PC-3 (cell line): Measurements from ENCODE around the gene ZNF746. TPM values are rescaled to one million over a fixed set of nuclear protein-coding genes. Genes with fewer than 3 reads are reported as not detected.
A peak's percentile ranks its signal among the peaks of the same experiment; 100 is the strongest.

ENCODE experiments used
- ATAC-seq: fragments of 200-7000 bp; cut with Tn5 transposase; 2 replicates; pipeline ENCODE4 v1.9.1; 2020; ENCODE audit warnings: mild to moderate bottlenecking, moderate library complexity
- BruUV-seq: library from RNA; stranded (reverse); fragments of 400-500 nt; replicated peaks from 2 replicates; lab custom pipeline; 2021; lab: Mats Ljungman, UMichigan
- CTCF ChIA-PET: fragments of 300-600 bp; sonication (Branson Sonifier 250); formaldehyde crosslinking; loops from one replicate; lab custom pipeline; 2022; ENCODE audit warnings: antibody characterized with exemption; lab: Charles Lee
- POLR2A ChIA-PET: fragments of 300-600 bp; sonication (Branson Sonifier 250); formaldehyde crosslinking; loops from one replicate; lab custom pipeline; 2022; ENCODE audit warnings: antibody characterized with exemption; ENCODE audit not compliant: unreplicated experiment; lab: Charles Lee
- DNase-seq: peaks from one replicate; pipeline ENCODE4 v3.0.0-alpha.2; 2015
- H2AFZ ChIP-seq: fragments of 300-600 bp; sonication (generic); 2 replicates; pipeline ENCODE4 v1.6.0; 2016; ENCODE audit warnings: antibody characterized with exemption, low read length
- H3F3A ChIP-seq: fragments of 300-600 bp; sonication (generic); one replicate; pipeline ENCODE4 v1.6.0; 2017; ENCODE audit warnings: antibody characterized with exemption, low read length, control low read depth, mild to moderate bottlenecking; ENCODE audit not compliant: unreplicated experiment
- H3K27ac ChIP-seq: fragments of 300-600 bp; sonication (generic); 2 replicates; pipeline ENCODE4 v1.5.1; 2016; ENCODE audit warnings: mild to moderate bottlenecking, low read length
- H3K27me3 ChIP-seq: fragments of 300-600 bp; sonication (generic); 2 replicates; pipeline ENCODE4 v1.6.1; 2016; ENCODE audit warnings: low read length, mixed read lengths
- H3K36me3 ChIP-seq: fragments of 300-600 bp; sonication (generic); 2 replicates; pipeline ENCODE4 v1.6.1; 2016; ENCODE audit warnings: low read depth, mixed run types, low read length, mixed read lengths
- H3K4me1 ChIP-seq: fragments of 300-600 bp; sonication (generic); 2 replicates; pipeline ENCODE4 v1.5.1; 2016; ENCODE audit warnings: low read length; ENCODE audit not compliant: insufficient read depth
- H3K4me2 ChIP-seq: fragments of 300-600 bp; sonication (generic); 2 replicates; pipeline ENCODE4 v1.6.0; 2016; ENCODE audit warnings: low read length
- H3K4me3 ChIP-seq: fragments of 300-600 bp; sonication (generic); 2 replicates; pipeline ENCODE4 v1.5.1; 2016; ENCODE audit warnings: mild to moderate bottlenecking, low read length, mixed read lengths
- H3K79me2 ChIP-seq: fragments of 300-600 bp; sonication (generic); 2 replicates; pipeline ENCODE4 v1.6.1; 2017; ENCODE audit warnings: low read length, mixed read lengths
- H3K9ac ChIP-seq: fragments of 300-600 bp; sonication (generic); 2 replicates; pipeline ENCODE4 v1.6.0; 2016; ENCODE audit warnings: mild to moderate bottlenecking, low read length
- H3K9me2 ChIP-seq: fragments of 300-600 bp; sonication (generic); replicated peaks from 2 replicates; pipeline ENCODE4 v1.6.1; 2016; ENCODE audit warnings: mixed run types, low read length, mixed read lengths
- H3K9me3 ChIP-seq: fragments of 300-600 bp; sonication (generic); 2 replicates; pipeline ENCODE4 v1.6.1; 2016; ENCODE audit warnings: low read length, mixed read lengths
- H4K20me1 ChIP-seq: fragments of 300-600 bp; sonication (generic); 2 replicates; pipeline ENCODE4 v1.6.1; 2016; ENCODE audit warnings: low read length, mixed read lengths
- EZH2 ChIP-seq: fragments of 300-600 bp; sonication (generic); IDR thresholded peaks from one replicate; pipeline ENCODE4 v1.6.1; 2017; ENCODE audit warnings: antibody characterized with exemption, mild to moderate bottlenecking, low read length; ENCODE audit not compliant: unreplicated experiment
- EZH2phosphoT487 ChIP-seq: fragments of 300-600 bp; sonication (generic); IDR thresholded peaks from 2 replicates; pipeline ENCODE4 v1.6.1; 2018; ENCODE audit warnings: mild to moderate bottlenecking, antibody characterized with exemption, low read length, borderline replicate concordance
- intact Hi-C: fragments of 100-400 bp; cut with micrococcal nuclease; formaldehyde crosslinking; loops from 2 replicates; pipeline ENCODE4 v1.9.0; 2023
- total RNA-seq: library from RNA; depleted of rRNA; stranded (reverse); fragments of >200 nt; gene quantifications from 2 replicates; pipeline ENCODE4 v1.2.3, GENCODE V29; 2014
- TF ChIP-seq, protein P1 (sequence below): fragments of 300-600 bp; sonication (generic); conservative IDR thresholded peaks from 2 replicates; pipeline ENCODE4 v1.5.1; 2017; ENCODE audit warnings: antibody characterized with exemption, low read depth, mild to moderate bottlenecking, low read length

ZNF746 gene
- total RNA-seq, 1 experiment from 2014 or later: 19.6 TPM

DNA sequence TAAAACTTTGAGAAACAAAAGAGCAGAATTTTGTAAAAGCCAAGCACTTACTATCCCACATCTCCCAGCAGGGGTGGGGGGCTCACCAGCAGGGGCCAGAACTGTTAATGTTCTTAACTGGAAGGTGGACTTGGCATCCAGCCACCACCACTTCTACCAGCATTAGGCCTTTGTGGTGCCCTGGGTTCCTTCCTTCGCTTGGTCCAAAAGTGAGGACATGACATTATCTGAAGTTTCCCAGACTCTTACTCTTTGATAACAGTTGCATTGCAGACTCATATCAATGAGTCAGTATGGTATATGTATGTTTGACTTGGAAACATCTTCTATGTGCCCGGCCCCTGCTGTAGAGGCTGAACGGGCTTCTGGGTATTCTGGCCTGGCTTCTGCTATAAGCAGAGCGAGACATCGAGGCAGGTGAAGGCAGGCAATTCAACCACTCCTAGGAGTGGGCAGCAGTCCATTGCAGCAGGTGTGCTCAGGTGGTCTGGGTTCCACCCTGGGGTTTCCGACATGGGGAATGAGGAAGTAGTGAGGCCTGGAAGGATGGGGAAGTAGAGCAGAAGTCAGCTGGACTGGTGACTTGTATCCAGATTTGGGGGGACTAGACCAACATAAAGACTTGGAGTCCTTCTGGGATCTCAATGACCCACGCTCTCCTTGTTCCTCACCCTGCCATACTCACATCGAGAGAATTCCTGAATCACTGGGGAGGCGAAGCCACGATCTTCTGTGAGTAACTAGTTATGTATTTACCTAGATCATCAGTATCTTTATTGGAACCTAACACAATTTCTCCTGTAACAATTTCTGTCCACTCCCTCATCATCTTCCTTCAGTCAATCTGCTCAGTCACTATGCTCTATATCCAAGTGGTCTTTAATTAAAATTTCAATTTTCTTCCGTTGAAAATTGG lies 40.8 kb downstream of the ZNF746 start:
- Histone ChIP-seq H3K4me3 (no peak overlapping the region), H3K9me3 (no peaks in the 10 kb centered on the region), H2AFZ (no peak overlapping the region), H3K36me3 (peaks cover 3% of the 10 kb centered on the region; the same call in 1 of the 2 replicates), H3K79me2 (peaks cover 36% of the 10 kb centered on the region), H3F3A (no peaks in the 10 kb centered on the region), H3K4me2 (no peak overlapping the region), H4K20me1 (no peaks in the 10 kb centered on the region), H3K27ac (no peak overlapping the region), H3K9ac (no peak overlapping the region), H3K9me2 (no peaks in the 10 kb centered on the region), H3K27me3 (no peaks in the 10 kb centered on the region), H3K4me1 (peaks cover 15% of the 10 kb centered on the region; the same call in 1 of the 2 replicates)
- BruUV-seq: no TSS peak
- TF ChIP-seq EZH2phosphoT487 (no peak), EZH2 (no peak)
- TF ChIP-seq, protein P1, sequence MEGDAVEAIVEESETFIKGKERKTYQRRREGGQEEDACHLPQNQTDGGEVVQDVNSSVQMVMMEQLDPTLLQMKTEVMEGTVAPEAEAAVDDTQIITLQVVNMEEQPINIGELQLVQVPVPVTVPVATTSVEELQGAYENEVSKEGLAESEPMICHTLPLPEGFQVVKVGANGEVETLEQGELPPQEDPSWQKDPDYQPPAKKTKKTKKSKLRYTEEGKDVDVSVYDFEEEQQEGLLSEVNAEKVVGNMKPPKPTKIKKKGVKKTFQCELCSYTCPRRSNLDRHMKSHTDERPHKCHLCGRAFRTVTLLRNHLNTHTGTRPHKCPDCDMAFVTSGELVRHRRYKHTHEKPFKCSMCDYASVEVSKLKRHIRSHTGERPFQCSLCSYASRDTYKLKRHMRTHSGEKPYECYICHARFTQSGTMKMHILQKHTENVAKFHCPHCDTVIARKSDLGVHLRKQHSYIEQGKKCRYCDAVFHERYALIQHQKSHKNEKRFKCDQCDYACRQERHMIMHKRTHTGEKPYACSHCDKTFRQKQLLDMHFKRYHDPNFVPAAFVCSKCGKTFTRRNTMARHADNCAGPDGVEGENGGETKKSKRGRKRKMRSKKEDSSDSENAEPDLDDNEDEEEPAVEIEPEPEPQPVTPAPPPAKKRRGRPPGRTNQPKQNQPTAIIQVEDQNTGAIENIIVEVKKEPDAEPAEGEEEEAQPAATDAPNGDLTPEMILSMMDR: no peak
- intact Hi-C loops: no loop called here
- ChIA-PET CTCF (no interaction called here), POLR2A (no interaction called here)
- ATAC-seq (no peak), DNase-seq (peak; percentile 49)

DNA sequence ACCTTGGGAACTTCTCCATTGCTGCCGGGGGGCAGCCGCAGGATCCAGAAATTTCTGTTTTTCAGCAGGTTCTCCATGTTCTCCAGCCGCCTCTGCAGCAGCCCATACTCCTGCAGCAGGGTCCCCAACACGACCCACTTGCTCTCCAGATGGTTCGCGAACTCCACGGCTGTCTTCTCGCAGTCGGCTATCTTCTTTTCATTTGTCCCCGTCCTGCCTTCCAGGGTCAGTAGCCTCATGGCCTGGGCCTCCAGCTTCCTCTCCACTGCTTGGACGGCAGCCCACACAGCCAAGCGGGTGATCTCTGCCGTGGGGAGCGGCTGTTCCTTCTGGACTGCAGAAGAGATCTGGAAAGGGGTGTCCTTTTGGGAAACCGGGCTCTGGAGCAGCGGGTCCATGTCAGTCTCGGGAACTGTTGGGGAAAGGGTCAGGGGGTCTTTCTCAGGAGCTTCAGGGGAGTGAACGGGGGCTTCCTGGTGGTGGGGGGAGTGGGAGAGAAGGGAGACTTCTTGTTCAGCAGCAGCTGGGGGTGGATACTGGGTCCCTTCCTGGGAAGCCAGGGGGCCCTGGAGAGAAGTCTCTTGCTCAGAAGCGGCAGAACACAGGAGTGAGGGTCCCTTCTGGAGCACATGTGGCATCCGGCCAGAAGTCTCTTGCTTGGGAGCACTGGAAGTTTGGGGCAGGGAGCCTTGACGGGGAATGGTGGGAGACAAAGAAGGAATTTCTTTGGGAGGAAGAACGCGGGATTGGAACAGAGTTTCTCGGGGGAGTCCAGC lies 42.2 kb downstream of the ZNF746 start:
- peaks cover 12% of the 10 kb centered on the region for H3K36me3 ChIP-seq
- no peak for DNase-seq
- CTCF ChIA-PET: no interaction called here
- POLR2A ChIA-PET: no interaction called here
- TF ChIP-seq EZH2: no peak
- no peak for ATAC-seq
- no TSS peak for BruUV-seq
- H2AFZ ChIP-seq: no peak overlapping the region
- H4K20me1 ChIP-seq: no peaks in the 10 kb centered on the region
- H3K9ac ChIP-seq: no peak overlapping the region
- H3K27ac ChIP-seq: no peak overlapping the region
- intact Hi-C loops: no loop called here
- H3K4me1 ChIP-seq: peaks cover 15% of the 10 kb centered on the region; the same call in 1 of the 2 replicates
- no peak overlapping the region for H3K4me3 ChIP-seq
- no peaks in the 10 kb centered on the region for H3K27me3 ChIP-seq
- no peak overlapping the region for H3K4me2 ChIP-seq
- no peaks in the 10 kb centered on the region for H3K9me3 ChIP-seq
- peaks cover 31% of the 10 kb centered on the region for H3K79me2 ChIP-seq
- no peaks in the 10 kb centered on the region for H3F3A ChIP-seq
- no peaks in the 10 kb centered on the region for H3K9me2 ChIP-seq

DNA sequence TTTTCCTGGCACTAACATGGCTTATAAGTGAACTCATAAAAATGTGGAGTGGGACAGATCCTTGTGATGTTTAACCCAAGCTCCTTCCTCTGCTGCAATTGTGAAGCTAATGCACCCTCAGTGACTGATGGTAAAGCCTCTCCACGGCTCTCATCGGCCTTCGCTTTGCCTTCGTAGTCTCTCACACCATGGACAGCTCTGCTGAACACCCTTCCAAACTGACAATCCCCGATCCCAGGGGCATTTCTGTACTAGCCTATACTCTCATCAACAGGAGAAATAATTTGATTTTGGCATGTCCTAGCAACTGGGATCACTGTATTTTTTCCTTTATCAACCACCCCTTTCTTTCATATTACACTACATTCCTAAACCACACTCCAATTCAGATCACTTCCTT lies 42.9 kb downstream of the ZNF746 start:
- no peak for TF ChIP-seq EZH2
- no peak for TF ChIP-seq EZH2phosphoT487
- TF ChIP-seq, protein P1: no peak

More for the DNA sequence above, 42.9 kb downstream of the ZNF746 start:
- no peaks in the 10 kb centered on the region for H3K27me3 ChIP-seq
- no peak overlapping the region for H3K4me2 ChIP-seq
- H3K27ac ChIP-seq: no peak overlapping the region
- H4K20me1 ChIP-seq: no peaks in the 10 kb centered on the region
- ChIA-PET CTCF (no interaction called here), POLR2A (no interaction called here)
- intact Hi-C loops: no loop called here
- H3K79me2 ChIP-seq: peaks cover 31% of the 10 kb centered on the region
- H3F3A ChIP-seq: no peaks in the 10 kb centered on the region
- no peaks in the 10 kb centered on the region for H3K9me2 ChIP-seq
- no TSS peak for BruUV-seq
- H3K9ac ChIP-seq: no peak overlapping the region
- H3K36me3 ChIP-seq: peaks cover 18% of the 10 kb centered on the region
- H3K4me3 ChIP-seq: no peak overlapping the region
- DNase-seq (no peak), ATAC-seq (no peak)
- peaks cover 15% of the 10 kb centered on the region; the same call in 1 of the 2 replicates for H3K4me1 ChIP-seq
- H2AFZ ChIP-seq: no peak overlapping the region
- no peaks in the 10 kb centered on the region for H3K9me3 ChIP-seq
